ENCODE measurements around the gene BICRAL. TPM values are rescaled to one million over a fixed set of nuclear protein-coding genes. Genes with fewer than 3 reads are reported as not detected.

Gene BICRAL
- total RNA-seq, 1 experiment from 2014 or later = 9.7 TPM

- H3K4me3 Mint-ChIP-seq = no peak overlapping the region; the same call in 1 of the 2 replicates
- POLR2A ChIA-PET = no interaction called here
- DNase-seq (ENCODE audit: low spot score) = no peak
- peak; percentile 75 for ATAC-seq
- H3K36me3 Mint-ChIP-seq = peaks cover 6% of the 10 kb centered on the region
- H3K27ac Mint-ChIP-seq = peak overlapping the region; percentile 67
- no peaks in the 10 kb centered on the region for H3K27me3 Mint-ChIP-seq (ENCODE audit: low read depth)
- CTCF ChIA-PET = interaction anchor here (0.5 to 0.6 kb wide), 2 partner anchors 10 to 20 kb away, joined by 4 read pairs; no protein-coding TSS in a partner anchor
- peaks cover 34% of the 10 kb centered on the region for H3K4me1 Mint-ChIP-seq
- no peaks in the 10 kb centered on the region for H3K9me3 Mint-ChIP-seq
- 0 out of 2 replicates have a peak, but pooled peaks have one; percentile 35 for TF ChIP-seq ZNF263 (CRISPR knock-in tag; IDR thresholded peaks at IDR 0.05; ENCODE audit: low read depth)
- no peak for TF ChIP-seq MYBL2 (CRISPR knock-in tag; IDR thresholded peaks at IDR 0.05)
- TF ChIP-seq PRDM15 (CRISPR knock-in tag; IDR thresholded peaks at IDR 0.05) = 0 out of 2 replicates have a peak, but pooled peaks have one; percentile 37
- TF ChIP-seq ETV6 (CRISPR knock-in tag; IDR thresholded peaks at IDR 0.05) = peak; percentile 58; the same call in 1 of the 2 replicates
These were observed 38.9 kb downstream of the BICRAL start for GRCh38 chr6:42820512-42821340.

GRCh38 chr6:42821341-42821668 lies 39.5 kb downstream of the BICRAL start:
- peak overlapping the region; percentile 67 for H3K27ac Mint-ChIP-seq
- TF ChIP-seq PRRX2 (CRISPR knock-in tag; IDR thresholded peaks at IDR 0.05) (no peak), MLX (CRISPR knock-in tag; IDR thresholded peaks at IDR 0.05) (no peak), NR2C2 (CRISPR knock-in tag; IDR thresholded peaks at IDR 0.05) (no peak), SMAD4 (CRISPR knock-in tag; IDR thresholded peaks at IDR 0.05) (no peak), USF2 (CRISPR knock-in tag; IDR thresholded peaks at IDR 0.05) (no peak), ETV6 (CRISPR knock-in tag; IDR thresholded peaks at IDR 0.05) (no peak), ZNF396 (CRISPR knock-in tag; IDR thresholded peaks at IDR 0.05; ENCODE audit: borderline replicate concordance) (no peak), ZNF512 (CRISPR knock-in tag; IDR thresholded peaks at IDR 0.05; ENCODE audit: borderline replicate concordance) (no peak), E2F4 (CRISPR knock-in tag; IDR thresholded peaks at IDR 0.05; ENCODE audit: borderline replicate concordance, low read depth) (no peak), FOXK1 (CRISPR knock-in tag; IDR thresholded peaks at IDR 0.05) (no peak), STAT6 (CRISPR knock-in tag; conservative IDR thresholded peaks at IDR 0.05; ENCODE audit: low read depth) (no peak), OVOL2 (CRISPR knock-in tag; IDR thresholded peaks at IDR 0.05; ENCODE audit: borderline replicate concordance) (no peak), ZNF423 (CRISPR knock-in tag; IDR thresholded peaks at IDR 0.05) (no peak), TEAD4 (CRISPR knock-in tag; IDR thresholded peaks at IDR 0.05) (no peak), E2F5 (CRISPR knock-in tag; IDR thresholded peaks at IDR 0.05) (no peak), NR1H2 (CRISPR knock-in tag; IDR thresholded peaks at IDR 0.05) (no peak), NFE2L1 (CRISPR knock-in tag; IDR thresholded peaks at IDR 0.05) (no peak)

More at GRCh38 chr6:42821341-42821668, 39.5 kb downstream of the BICRAL start:
- ATAC-seq = no peak
- Mint-ChIP-seq H3K4me1 (peaks cover 34% of the 10 kb centered on the region), H3K36me3 (peaks cover 6% of the 10 kb centered on the region), H3K9me3 (no peaks in the 10 kb centered on the region), H3K27me3 (ENCODE audit: low read depth) (no peaks in the 10 kb centered on the region), H3K4me3 (no peak overlapping the region)
- ChIA-PET POLR2A (no interaction called here), CTCF (no interaction called here)
- DNase-seq (ENCODE audit: low spot score) = no peak

All from WTC11 (cell line).